HG03565 (cell line): ENCODE measurements around the gene CABLES2.
A peak's percentile ranks its signal among the peaks of the same experiment; 100 is the strongest.

Source experiments
- ATAC-seq: cut with Tn5 transposase; IDR thresholded peaks from one replicate; pipeline ENCODE4 v1.9.1; 2021; ENCODE audit warnings: mild to moderate bottlenecking, moderate library complexity; ENCODE audit not compliant: unreplicated experiment

The CABLES2 gene

DNA sequence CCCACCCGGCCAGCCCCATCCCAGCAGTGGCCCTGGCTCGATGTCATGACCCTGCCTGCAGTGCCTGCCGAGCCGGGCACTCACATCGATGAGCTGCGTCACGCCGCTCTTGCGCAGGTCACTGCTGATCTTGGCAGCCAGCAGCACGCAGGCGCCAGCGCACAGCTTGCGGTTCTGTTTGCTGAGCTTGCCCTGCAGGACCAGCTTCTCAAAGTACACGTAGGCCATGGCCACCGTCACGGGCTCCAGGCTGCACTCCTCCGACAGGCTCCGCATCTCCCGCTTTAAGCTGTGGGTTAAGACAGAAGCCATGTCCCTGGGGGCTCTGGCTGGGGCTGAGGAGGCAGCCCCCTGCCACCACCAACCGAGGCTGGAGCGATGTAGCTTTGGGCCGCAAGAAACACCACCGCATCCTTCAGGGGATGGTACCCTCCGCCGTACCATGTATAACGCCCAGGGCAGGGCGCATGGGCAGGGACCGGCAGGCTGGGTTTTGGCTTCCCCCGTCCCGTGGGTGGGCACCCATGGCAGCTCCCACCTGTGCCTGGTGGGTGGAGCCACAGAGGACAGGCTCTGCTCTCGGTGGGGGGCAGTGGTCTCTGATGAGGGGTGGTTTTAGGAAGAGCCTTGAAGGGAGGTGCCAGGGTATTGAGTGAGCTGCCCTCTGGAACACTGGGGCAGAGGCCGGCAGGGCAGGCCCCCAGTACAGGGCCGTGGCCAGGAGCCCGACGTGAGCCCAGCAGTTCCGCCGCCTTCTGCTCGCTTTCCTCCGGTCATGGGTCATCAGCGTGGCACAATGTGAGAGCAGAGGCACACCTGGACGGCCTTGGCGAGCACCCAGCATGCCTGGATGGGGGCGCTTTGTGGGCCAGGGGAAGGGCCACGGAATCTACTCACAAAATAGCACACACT, 15.7 kb downstream of the CABLES2 start:
- no peak for ATAC-seq

DNA sequence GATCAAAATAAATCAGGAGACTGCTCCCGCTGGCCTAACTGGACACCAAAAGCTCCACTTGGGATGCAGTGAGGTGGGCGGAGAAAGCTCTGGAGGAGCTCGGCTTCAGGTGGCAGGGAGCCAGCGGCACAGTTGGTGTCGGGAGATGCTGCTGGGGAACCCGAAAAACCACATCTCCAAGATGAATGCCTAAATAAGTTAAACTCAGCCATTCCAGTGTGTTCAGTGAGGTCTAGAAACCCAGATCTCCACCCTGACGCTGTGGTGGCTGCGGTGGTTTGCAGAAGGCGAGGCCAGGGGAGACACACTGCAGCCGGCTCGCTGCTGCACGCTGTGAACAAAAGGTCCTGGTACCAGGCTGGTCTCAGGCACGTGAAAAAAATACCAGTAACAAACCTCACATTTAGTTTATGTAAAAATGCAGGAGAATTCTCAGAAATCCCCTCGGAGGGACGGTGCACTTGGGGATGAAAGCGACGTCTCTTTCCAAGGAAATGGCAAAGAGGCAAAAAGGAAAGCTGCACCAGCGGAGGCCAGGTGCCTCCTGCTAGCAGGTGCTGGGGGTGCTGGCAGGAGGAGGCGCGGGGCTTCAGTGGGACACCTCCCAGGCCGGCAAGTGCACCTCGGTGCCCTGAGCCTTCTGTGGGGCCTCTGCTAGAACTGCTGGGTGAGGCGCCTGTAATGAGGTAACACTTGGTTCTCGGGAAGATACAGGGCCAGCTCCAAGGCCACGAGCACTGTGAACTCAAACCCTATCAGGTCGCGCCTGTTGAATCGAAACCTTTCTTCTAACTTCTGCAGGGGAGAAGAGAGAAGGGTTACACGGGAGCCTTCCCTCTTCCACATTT, 16.5 kb downstream of the CABLES2 start:
- ATAC-seq, result no peak

DNA sequence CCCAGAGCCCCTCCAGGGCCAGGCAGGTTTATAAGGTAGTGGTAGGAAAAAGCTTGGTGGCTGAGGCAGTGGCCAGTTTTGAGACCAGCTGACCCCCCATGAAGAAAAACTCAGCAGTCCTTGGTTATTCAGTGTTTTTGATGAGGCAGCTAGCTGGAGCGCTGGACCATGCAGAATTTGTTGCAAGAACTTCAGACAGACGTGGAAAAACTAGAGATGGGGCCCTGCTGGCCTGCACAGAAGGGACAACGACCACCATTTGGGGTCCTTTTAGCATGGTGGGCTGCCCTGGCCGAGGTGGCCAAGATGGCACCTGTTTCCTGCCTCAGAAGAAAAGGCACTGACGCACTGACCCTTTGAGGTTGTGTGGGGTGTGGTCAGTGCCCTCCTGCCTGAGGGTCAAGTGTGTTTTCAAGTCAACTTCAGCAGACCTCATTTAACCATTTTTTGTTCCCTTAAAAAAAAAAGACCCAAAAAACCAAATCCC, 17.4 kb downstream of the CABLES2 start:
- no peak for ATAC-seq

DNA sequence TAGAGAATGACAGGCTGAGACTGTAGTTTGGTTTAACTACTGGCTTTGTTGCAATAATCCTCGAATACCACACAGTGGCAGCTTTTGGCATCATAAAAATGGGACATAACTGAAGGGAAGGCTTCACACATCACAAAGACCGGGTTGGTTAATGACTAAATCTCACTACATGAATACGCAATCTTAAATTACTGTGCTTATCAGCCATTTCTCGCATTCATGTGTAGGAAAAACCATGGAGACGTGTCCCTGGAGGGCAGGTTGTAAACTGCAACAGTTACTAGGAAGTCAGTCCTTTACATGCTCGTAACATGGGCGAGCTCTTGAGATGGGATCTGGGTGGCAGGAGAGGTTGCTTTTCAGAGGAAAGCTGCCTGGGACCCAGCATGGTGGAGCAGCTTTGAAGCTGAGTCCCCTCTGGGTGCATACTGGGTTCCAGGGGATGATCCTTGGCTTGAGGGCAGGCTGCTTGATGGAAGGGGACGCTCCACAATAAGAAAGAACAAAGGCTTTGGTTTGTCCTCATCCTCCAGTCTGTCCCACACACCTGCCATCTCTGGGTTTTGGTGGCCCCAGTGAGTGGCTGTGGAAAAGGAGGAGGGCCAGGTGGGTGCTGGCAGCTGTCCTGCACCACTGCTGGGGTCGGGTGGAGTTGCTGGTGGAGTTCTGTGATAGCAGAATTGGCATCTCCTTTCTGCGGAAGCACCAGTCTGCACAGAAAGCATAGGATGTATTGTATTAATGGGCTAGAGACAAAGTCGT, 18.1 kb downstream of the CABLES2 start:
- no peak for ATAC-seq

DNA sequence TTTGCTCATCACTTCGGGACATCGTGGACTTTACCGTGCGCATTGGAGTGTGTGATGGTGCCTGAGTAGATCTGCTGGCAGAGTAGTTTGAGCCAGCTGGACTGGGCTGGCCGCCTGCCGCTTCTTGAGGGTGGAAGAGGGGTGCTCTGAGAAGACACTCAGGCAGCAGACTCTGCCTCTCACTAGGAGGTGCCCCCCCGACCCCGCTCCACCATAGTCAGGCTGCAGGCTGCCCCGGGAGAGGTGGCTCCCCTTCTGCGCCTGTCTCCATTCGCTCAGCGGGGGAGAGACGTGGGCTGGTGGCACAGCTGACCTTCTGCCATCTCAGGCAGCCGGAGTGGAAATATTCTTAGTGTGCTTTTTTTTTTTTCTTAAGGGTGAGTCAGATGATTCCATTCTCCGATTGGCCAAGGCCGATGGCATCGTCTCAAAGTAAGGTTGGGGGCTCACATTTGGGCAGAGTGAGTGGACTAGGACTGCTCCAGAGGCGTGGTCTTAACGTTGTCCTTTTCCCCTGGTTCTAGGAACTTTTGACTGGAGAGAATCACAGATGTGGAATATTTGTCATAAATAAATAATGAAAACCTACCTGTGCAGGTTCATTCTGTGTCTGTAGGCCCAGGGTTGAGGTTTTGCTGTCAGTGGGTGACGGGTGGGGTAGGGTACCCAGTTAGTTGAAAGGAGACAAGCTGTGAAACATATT, 19.0 kb downstream of the CABLES2 start:
- no peak for ATAC-seq

DNA sequence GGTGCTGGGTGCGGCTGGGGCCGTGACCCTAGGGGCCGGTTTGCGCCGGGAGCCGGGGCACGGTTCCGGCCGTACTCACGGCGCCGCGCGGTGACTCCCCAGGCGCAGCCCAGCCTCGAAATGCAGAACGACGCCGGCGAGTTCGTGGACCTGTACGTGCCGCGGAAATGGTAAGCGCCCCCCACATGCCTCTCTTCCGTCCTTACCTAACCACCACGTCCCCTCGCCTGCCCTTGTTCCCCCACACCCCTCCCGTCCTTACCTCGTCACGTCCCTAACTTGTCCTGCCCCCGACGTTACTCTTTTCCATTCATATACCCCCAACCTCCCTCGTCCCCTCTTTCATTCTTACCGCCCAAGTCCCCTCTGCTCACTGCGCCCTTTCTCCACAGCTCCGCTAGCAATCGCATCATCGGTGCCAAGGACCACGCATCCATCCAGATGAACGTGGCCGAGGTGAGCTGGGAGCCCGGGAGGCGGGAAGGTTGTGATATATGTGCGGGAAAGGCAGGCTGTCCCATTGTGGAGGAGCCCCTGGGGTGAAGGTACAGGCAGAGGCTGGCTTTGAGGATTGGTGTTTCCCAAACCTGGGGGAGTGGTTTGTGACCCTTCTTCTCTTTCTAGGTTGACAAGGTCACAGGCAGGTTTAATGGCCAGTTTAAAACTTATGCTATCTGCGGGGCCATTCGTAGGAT, 19.7 kb downstream of the CABLES2 start:
- ATAC-seq, result no peak

GRCh38 chr20:62386383-62387218, 20.5 kb downstream of the CABLES2 start, which contains the start of gene RPS21:
RPS21 (plus strand) TSS chr20:62387103; CDS start chr20:62387339, 236 bp downstream.
- peak; percentile 64 for ATAC-seq

GRCh38 chr20:62382306-62383198, 24.5 kb downstream of the CABLES2 start:
- ATAC-seq, result no peak

DNA sequence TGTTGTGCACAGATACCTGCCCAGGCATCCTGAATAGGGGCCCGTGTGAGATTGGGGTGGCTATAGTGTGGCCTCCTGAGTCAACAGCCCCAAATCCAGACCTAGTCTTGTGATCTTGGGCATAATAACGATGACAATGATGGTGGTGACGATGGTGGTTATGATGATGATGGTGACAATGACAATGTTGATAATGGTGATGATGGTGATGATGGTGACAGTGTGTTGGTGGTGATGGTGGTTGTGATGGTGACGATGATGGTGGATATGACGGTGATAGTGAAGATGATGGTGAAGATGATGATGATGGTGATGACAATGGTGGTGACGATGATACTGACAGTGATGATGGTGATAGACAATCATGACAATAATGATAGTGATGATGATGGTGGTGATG, 25.2 kb downstream of the CABLES2 start:
- ATAC-seq, result no peak

- no peak for ATAC-seq
Measured at GRCh38 chr20:62381202-62381797, 25.8 kb downstream of the CABLES2 start.

- ATAC-seq, result no peak
Measured at GRCh38 chr20:62378215-62378614, 28.9 kb downstream of the CABLES2 start.

GRCh38 chr20:62377615-62378178, 29.4 kb downstream of the CABLES2 start:
- ATAC-seq, result no peak

DNA sequence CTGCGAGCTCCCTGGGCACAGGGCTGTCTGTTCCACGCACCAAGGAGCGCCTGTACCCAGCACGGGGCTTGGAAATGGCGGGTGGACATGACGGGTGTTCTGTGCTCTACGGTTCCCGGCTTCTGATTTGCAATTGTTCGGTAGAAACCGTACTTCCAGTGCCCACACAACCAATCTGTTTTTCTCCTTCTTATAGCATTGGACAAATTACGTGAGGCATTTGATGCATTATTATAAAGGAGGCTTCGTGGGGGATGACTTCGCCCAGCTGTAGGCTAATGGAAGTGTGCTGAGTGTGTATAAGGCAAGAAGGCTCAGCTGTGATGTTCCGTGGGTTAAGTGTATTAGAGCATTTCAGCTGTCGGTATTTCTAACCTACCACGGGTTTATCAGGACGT, 30.0 kb downstream of the CABLES2 start:
- ATAC-seq, result no peak

GRCh38 chr20:62376112-62377063, 30.7 kb downstream of the CABLES2 start:
- no peak for ATAC-seq

DNA sequence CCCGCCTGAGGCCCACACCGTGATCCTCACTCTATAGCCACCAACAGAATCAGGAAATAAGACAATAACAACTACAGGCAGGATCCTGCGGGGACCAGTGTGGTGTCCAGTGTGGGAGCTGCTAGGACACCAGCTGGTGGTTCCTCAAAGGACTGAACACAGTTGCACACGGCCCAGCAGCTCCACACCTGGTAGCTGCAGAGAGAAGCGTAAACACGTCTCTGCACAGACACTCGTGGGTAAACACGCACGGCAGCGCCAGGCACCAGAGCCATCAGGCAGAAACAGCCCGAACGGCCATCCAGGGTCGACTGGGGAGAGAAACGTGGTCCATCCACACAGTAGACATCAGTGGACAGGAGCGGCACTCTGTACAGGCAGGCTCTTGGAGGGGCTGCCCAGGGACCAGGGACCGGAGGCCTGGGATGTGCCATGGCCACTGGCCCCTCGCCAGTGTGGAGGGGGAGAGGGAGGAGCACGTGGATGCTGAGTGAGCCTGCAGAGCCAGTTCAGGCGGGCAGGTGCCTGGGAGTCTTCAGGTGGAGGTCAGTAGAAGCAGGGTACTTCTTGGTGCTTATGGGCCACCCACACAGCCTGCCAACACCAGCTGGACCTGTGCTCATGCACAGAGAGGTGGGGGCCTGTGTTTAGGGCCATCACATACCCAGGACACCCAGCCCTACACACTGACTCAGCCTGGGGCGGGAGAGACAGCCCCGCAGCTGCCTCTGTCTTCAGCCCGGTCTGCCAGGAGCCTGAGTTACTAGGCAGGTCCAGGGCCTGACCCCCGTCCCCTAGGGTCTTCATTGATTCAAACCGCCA, 32.5 kb downstream of the CABLES2 start:
- no peak for ATAC-seq
